ENCODE measurements around the gene UBA6.

DNA sequence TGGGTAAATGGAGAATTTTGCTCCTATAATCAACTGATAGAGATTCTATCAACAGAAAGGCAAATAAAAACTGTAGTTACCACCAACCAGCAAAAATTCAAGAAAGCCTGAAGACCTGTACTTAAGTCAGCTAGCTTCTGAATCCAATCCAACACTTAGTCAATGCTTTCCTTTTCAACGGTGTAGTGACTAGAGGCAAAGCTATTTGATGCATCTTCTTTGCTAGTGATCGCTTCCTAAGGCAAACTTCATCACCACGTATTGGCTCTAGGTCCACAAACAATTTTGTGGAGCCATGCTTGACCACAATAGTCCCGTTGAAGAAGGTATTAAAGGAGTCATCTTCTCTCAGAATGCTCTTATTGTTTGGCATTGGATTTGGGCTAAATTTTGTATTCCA is 25.0 kb upstream of the UBA6 start:
- TF ChIP-seq, protein P1, sequence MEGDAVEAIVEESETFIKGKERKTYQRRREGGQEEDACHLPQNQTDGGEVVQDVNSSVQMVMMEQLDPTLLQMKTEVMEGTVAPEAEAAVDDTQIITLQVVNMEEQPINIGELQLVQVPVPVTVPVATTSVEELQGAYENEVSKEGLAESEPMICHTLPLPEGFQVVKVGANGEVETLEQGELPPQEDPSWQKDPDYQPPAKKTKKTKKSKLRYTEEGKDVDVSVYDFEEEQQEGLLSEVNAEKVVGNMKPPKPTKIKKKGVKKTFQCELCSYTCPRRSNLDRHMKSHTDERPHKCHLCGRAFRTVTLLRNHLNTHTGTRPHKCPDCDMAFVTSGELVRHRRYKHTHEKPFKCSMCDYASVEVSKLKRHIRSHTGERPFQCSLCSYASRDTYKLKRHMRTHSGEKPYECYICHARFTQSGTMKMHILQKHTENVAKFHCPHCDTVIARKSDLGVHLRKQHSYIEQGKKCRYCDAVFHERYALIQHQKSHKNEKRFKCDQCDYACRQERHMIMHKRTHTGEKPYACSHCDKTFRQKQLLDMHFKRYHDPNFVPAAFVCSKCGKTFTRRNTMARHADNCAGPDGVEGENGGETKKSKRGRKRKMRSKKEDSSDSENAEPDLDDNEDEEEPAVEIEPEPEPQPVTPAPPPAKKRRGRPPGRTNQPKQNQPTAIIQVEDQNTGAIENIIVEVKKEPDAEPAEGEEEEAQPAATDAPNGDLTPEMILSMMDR (conservative IDR thresholded peaks at IDR 0.05; ENCODE audit: low read length) = no peak
- no peak for TF ChIP-seq EZH2phosphoT487 (IDR thresholded peaks at IDR 0.05; ENCODE audit: borderline replicate concordance)
